Lung (tissue), 12 donors: ENCODE measurements around the gene NME4. TPM values are rescaled to one million over a fixed set of nuclear protein-coding genes. Genes with fewer than 3 reads are reported as not detected.

Experiments
- ATAC-seq: fragments of 200-7000 bp; cut with Tn5 transposase; one replicate; pipeline ENCODE4 v1.9.1; 2020; ENCODE audit warnings: moderate number of reproducible peaks; ENCODE audit not compliant: insufficient read depth, low FRiP score
- DNase-seq, 3 donors: peaks; one replicate each; pipeline ENCODE4 v3.0.0-alpha.2; 2013 to 2017
- H3K27ac ChIP-seq, 2 donors: one replicate each; pipeline ENCODE4 v1.5.1; 2013; ENCODE audit warnings: mild to moderate bottlenecking in 2 of 2, moderate library complexity in 2 of 2, control low read depth in 1 of 2, inconsistent platforms in 1 of 2, low read depth in 1 of 2, low read length in 1 of 2
- H3K27me3 ChIP-seq, 3 donors: one replicate each; pipeline ENCODE4 v1.5.1; 2013; ENCODE audit warnings: low read length in 2 of 3; ENCODE audit not compliant: control insufficient read depth in 3 of 3, insufficient read depth in 3 of 3
- H3K36me3 ChIP-seq, 4 donors: one replicate each; pipeline ENCODE4 v1.5.1; 2013; ENCODE audit warnings: low read length in 4 of 4, mild to moderate bottlenecking in 1 of 4, moderate library complexity in 1 of 4; ENCODE audit not compliant: control insufficient read depth in 4 of 4, insufficient read depth in 4 of 4
- H3K4me1 ChIP-seq, 5 donors: one replicate each; pipeline ENCODE4 v1.5.1; 2013; ENCODE audit warnings: low read length in 5 of 5, mild to moderate bottlenecking in 2 of 5, moderate library complexity in 1 of 5; ENCODE audit not compliant: control insufficient read depth in 5 of 5, insufficient read depth in 5 of 5
- H3K4me3 ChIP-seq: one replicate; pipeline ENCODE4 v1.5.1; 2013; ENCODE audit warnings: mild to moderate bottlenecking, control low read depth, moderate library complexity
- H3K9ac ChIP-seq, 2 donors: one replicate each; pipeline ENCODE4 v1.5.1; 2013; ENCODE audit warnings: low read length in 2 of 2, control low read depth in 1 of 2; ENCODE audit not compliant: insufficient read depth in 1 of 2
- H3K9me3 ChIP-seq, 4 donors: one replicate each; pipeline ENCODE4 v1.5.1; 2013; ENCODE audit warnings: low read length in 3 of 4, mild to moderate bottlenecking in 1 of 4, moderate library complexity in 1 of 4; ENCODE audit not compliant: control insufficient read depth in 4 of 4, insufficient read depth in 3 of 4
- CTCF ChIP-seq: IDR thresholded peaks from 2 replicates; pipeline ENCODE4 v1.5.1; 2012; ENCODE audit warnings: mild to moderate bottlenecking; ENCODE audit errors: control extremely low read depth, extremely low read depth
- WGBS, 2 donors: extraction: QIAGEN DNeasy Blood & Tissue Kit; methylation state at CpG; one replicate each; pipeline ENCODE4 v1.1.7; 2013; 5-methylcytosine and 5-hydroxymethylcytosine counted together
- polyA plus RNA-seq, 2 donors: library from polyadenylated mRNA; stranded (reverse); fragments of 200-250 nt; gene quantifications; one replicate each; pipeline ENCODE4 v1.2.1, GENCODE V29; 2013
- total RNA-seq, 2 donors: library from RNA; depleted of rRNA in 1 of 2; stranded (reverse); fragments of >200 nt in 1 of 2; gene quantifications; one replicate each; pipeline ENCODE4 v1.2.1, GENCODE V29; 2014 to 2021
- donor health status: control.
- donor health status: control.
- donor health status: Bipolar disorder and iron deficiency.
- donor health status: healthy.
- donor health status: DM: yes; HTN: yes; CAD: no.

The NME4 gene
- total and polyA plus RNA-seq, 4 donors, result 18.0 to 68.7 (median 65.8) TPM

- Histone ChIP-seq H3K9ac (no peak overlapping the region), H3K27ac (no peak overlapping the region), H3K36me3 (peaks cover 0 to 37% (median 3%) of the 10 kb centered on the region in 4 donors), H3K9me3 (no peaks in the 10 kb centered on the region), H3K4me1 (peaks cover 0 to 23% (median 4%) of the 10 kb centered on the region in 5 donors), H3K4me3 (no peak overlapping the region), H3K27me3 (no peaks in the 10 kb centered on the region)
- no peak for ATAC-seq
- DNase-seq, result no peak
- no peak for TF ChIP-seq CTCF
- WGBS, 2 donors, result 68 to 84% methylated on average over 14 of the region's 14 CpGs
These were observed 18.2 kb upstream of the NME4 start for GRCh38 chr16:378821-379182.

- no peak overlapping the region for H3K9ac ChIP-seq
- H3K4me1 ChIP-seq, result peaks cover 0 to 23% (median 4%) of the 10 kb centered on the region in 5 donors
- no peak overlapping the region for H3K4me3 ChIP-seq
- ATAC-seq (peak; percentile 51), DNase-seq (peak; percentile 60 to 85 (median 82))
- peak overlapping the region in 1 of 2 donors; percentile 67 for H3K27ac ChIP-seq
- 68 to 88% methylated on average over 14 to 16 of the region's 16 CpGs for WGBS, 2 donors
- H3K9me3 ChIP-seq, result no peaks in the 10 kb centered on the region
- peaks cover 0 to 32% (median 3%) of the 10 kb centered on the region in 4 donors for H3K36me3 ChIP-seq
- TF ChIP-seq CTCF, result no peak
- no peaks in the 10 kb centered on the region for H3K27me3 ChIP-seq
These were observed 17.6 kb upstream of the NME4 start for GRCh38 chr16:379183-379960.

- peak overlapping the region in 1 of 2 donors; percentile 67 for H3K27ac ChIP-seq
- no peak overlapping the region for H3K4me3 ChIP-seq
- ATAC-seq (no peak), DNase-seq (no peak)
- H3K27me3 ChIP-seq, result no peaks in the 10 kb centered on the region
- TF ChIP-seq CTCF, result no peak
- 78 to 80% methylated on average over 27 of the region's 27 CpGs for WGBS, 2 donors
- H3K9ac ChIP-seq, result no peak overlapping the region
- peaks cover 0 to 24% (median 3%) of the 10 kb centered on the region in 4 donors for H3K36me3 ChIP-seq
- H3K4me1 ChIP-seq, result peaks cover 0 to 23% (median 4%) of the 10 kb centered on the region in 5 donors
- no peaks in the 10 kb centered on the region for H3K9me3 ChIP-seq
These were observed 16.8 kb upstream of the NME4 start for GRCh38 chr16:379961-380761.
